Thyroid gland (tissue), 4 donors: ENCODE data around the gene EIF5A2.

Source experiments
- POLR2A ChIP-seq, 2 donors: fragments of 450-650 bp; IDR thresholded peaks; one replicate each; pipeline ENCODE4 v1.6.1; 2017; ENCODE audit warnings: antibody characterized with exemption in 2 of 2, mild to moderate bottlenecking in 2 of 2, moderate library complexity in 1 of 2
- TF ChIP-seq, protein P1 (sequence below), 6 experiments: fragments of 200-600 bp in 3 of 6; fragments of 450-650 bp in 3 of 6; sonication (generic) in 3 of 6; IDR thresholded peaks; one replicate each; pipeline ENCODE4 v1.5.1; 2016 to 2019; ENCODE audit warnings: antibody characterized with exemption in 6 of 6, mild to moderate bottlenecking in 2 of 6, inconsistent platforms in 1 of 6, moderate library complexity in 1 of 6

DNA sequence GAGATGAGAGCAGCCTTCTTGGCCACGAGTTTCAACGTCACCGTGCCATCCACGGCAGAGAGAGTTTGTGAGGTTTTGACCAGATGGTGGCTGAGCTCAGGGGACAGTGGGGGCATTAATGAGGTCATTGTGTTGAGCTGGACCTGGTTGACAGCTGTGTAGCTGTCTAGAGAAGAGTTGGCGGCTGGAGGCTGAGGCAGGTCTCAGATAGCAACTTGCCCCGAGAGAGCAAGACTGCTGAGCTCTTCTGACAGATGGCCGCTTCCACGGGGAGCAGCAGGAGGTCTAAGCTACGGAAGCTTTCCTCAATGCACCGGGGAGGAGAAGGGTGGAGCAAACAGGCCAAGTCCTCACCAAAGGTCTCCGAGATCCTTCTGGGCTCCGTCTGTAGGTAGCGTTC lies 44.8 kb upstream of the EIF5A2 start:
- TF ChIP-seq, protein P1, sequence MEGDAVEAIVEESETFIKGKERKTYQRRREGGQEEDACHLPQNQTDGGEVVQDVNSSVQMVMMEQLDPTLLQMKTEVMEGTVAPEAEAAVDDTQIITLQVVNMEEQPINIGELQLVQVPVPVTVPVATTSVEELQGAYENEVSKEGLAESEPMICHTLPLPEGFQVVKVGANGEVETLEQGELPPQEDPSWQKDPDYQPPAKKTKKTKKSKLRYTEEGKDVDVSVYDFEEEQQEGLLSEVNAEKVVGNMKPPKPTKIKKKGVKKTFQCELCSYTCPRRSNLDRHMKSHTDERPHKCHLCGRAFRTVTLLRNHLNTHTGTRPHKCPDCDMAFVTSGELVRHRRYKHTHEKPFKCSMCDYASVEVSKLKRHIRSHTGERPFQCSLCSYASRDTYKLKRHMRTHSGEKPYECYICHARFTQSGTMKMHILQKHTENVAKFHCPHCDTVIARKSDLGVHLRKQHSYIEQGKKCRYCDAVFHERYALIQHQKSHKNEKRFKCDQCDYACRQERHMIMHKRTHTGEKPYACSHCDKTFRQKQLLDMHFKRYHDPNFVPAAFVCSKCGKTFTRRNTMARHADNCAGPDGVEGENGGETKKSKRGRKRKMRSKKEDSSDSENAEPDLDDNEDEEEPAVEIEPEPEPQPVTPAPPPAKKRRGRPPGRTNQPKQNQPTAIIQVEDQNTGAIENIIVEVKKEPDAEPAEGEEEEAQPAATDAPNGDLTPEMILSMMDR (IDR thresholded peaks at IDR 0.05): no peak
- TF ChIP-seq POLR2A (IDR thresholded peaks at IDR 0.05): no peak
